Smooth muscle cell (in vitro differentiated cells): ENCODE results near the gene FYTTD1. TPM values are rescaled to one million over a fixed set of nuclear protein-coding genes. Genes with fewer than 3 reads are reported as not detected.
A peak's percentile ranks its signal among the peaks of the same experiment; 100 is the strongest.

ENCODE experiments used
- DNase-seq: peaks from one replicate; lab custom pipeline; 2025; ENCODE audit not compliant: unreplicated experiment; lab: John Stamatoyannopoulos, UW
- H2AFZ ChIP-seq: fragments of 200-600 bp; sonication (generic); 2 replicates; pipeline ENCODE4 v1.6.0; 2016; ENCODE audit warnings: antibody characterized with exemption, low read depth, mild to moderate bottlenecking
- H3F3A ChIP-seq: fragments of 200-600 bp; sonication (generic); 2 replicates; pipeline ENCODE4 v1.6.0; 2017; ENCODE audit warnings: antibody characterized with exemption, low read depth
- H3K27ac ChIP-seq: fragments of 200-600 bp; sonication (generic); 2 replicates; pipeline ENCODE4 v1.5.1; 2016; ENCODE audit warnings: low read depth, mild to moderate bottlenecking
- H3K27me3 ChIP-seq: fragments of 200-600 bp; sonication (generic); 2 replicates; pipeline ENCODE4 v1.6.1; 2016; ENCODE audit warnings: low read depth, mild to moderate bottlenecking
- H3K36me3 ChIP-seq: fragments of 200-600 bp; sonication (generic); 2 replicates; pipeline ENCODE4 v1.5.1; 2016; ENCODE audit warnings: low read depth
- H3K4me1 ChIP-seq: fragments of 200-600 bp; sonication (generic); 2 replicates; pipeline ENCODE4 v1.5.1; 2016; ENCODE audit warnings: low read depth
- H3K4me2 ChIP-seq: fragments of 200-600 bp; sonication (generic); 2 replicates; pipeline ENCODE4 v1.6.0; 2016; ENCODE audit warnings: mild to moderate bottlenecking
- H3K4me3 ChIP-seq: fragments of 200-600 bp; sonication (generic); 2 replicates; pipeline ENCODE4 v1.5.1; 2016; ENCODE audit warnings: mild to moderate bottlenecking
- H3K79me2 ChIP-seq: fragments of 200-600 bp; sonication (generic); 2 replicates; pipeline ENCODE4 v1.6.0; 2016; ENCODE audit warnings: low read depth, mild to moderate bottlenecking
- H3K9ac ChIP-seq: fragments of 200-600 bp; sonication (generic); 2 replicates; pipeline ENCODE4 v1.6.0; 2016; ENCODE audit warnings: low read depth
- H3K9me3 ChIP-seq: fragments of 200-600 bp; sonication (generic); replicated peaks from 2 replicates; pipeline ENCODE4 v1.5.1; 2016; ENCODE audit warnings: low read depth
- H4K20me1 ChIP-seq: fragments of 200-600 bp; sonication (generic); 2 replicates; pipeline ENCODE4 v1.6.0; 2016; ENCODE audit warnings: low read depth
- WGBS: methylation state at CpG from one replicate; pipeline ENCODE4 v1.1.7; 2016; ENCODE audit warnings: low lambda C conversion rate; 5-methylcytosine and 5-hydroxymethylcytosine counted together
- polyA plus RNA-seq: library from polyadenylated mRNA; unstranded; fragments of >200 nt; fragmentation: Nextera tagmentation; extraction: Ambion mirVana; gene quantifications from 2 replicates; pipeline ENCODE4 v1.2.1, GENCODE V29; 2016
- total RNA-seq: library from RNA; depleted of rRNA; stranded (reverse); fragments of >200 nt; gene quantifications from 2 replicates; pipeline ENCODE4 v1.2.3, GENCODE V29; 2014
- TF ChIP-seq, protein P1 (sequence below): fragments of 200-600 bp; sonication (generic); IDR thresholded peaks from 2 replicates; pipeline ENCODE4 v1.5.1; 2017; ENCODE audit warnings: borderline replicate concordance, mild to moderate bottlenecking, antibody characterized with exemption; ENCODE audit not compliant: insufficient read depth, poor library complexity, severe bottlenecking

The FYTTD1 gene
- total and polyA plus RNA-seq, 2 experiments from 2014 or later, result 32.7 to 33.2 TPM

DNA sequence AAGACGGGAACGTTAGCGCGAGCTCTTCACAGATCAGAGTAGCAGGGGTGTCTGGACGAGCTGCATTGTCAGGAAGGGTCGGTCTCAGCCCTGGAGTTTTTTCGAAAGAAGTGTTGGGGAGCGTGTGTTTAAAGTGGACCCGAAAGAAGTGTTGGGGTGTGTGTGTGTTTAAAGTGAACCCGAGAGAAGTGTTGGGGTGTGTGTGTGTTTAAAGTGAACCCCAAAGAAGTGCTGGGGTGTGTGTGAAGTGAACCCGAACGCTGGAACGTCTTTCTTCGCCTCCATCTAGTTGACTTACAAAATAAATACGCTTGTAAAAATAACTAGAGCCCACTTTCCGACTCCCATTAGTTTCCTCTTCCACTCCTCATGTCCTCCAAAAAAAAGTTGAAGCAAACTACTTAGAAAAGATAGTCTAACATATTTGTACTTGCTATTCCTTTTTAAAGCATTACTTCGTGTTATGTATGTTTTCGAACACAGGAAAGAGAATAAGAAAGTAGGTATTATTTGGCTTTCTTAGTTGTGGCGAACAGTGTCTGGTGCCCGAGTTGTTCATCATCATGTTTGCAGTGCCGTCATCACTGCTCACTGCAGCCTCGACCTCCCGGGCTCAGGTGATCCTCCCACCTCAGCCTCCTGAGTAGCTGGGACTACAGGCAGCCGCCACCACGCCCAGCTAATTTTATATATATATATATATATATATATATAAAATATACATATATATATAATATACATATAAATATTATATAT, 42.4 kb downstream of the FYTTD1 start:
- H3K79me2 ChIP-seq, result peaks cover 60% of the 10 kb centered on the region
- TF ChIP-seq, protein P1, sequence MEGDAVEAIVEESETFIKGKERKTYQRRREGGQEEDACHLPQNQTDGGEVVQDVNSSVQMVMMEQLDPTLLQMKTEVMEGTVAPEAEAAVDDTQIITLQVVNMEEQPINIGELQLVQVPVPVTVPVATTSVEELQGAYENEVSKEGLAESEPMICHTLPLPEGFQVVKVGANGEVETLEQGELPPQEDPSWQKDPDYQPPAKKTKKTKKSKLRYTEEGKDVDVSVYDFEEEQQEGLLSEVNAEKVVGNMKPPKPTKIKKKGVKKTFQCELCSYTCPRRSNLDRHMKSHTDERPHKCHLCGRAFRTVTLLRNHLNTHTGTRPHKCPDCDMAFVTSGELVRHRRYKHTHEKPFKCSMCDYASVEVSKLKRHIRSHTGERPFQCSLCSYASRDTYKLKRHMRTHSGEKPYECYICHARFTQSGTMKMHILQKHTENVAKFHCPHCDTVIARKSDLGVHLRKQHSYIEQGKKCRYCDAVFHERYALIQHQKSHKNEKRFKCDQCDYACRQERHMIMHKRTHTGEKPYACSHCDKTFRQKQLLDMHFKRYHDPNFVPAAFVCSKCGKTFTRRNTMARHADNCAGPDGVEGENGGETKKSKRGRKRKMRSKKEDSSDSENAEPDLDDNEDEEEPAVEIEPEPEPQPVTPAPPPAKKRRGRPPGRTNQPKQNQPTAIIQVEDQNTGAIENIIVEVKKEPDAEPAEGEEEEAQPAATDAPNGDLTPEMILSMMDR, result no peak
- H2AFZ ChIP-seq, result peak overlapping the region; percentile 94
- peak overlapping the region; percentile 87 for H3K4me2 ChIP-seq
- peak overlapping the region; percentile 97 for H3K27ac ChIP-seq
- WGBS, result 30% methylated on average over 25 of the region's 25 CpGs
- peak overlapping the region; percentile 99 for H3K9ac ChIP-seq
- peak overlapping the region; percentile 98 for H3K4me3 ChIP-seq
- no peaks in the 10 kb centered on the region for H3K36me3 ChIP-seq
- no peaks in the 10 kb centered on the region for H3K9me3 ChIP-seq
- H3K27me3 ChIP-seq, result no peaks in the 10 kb centered on the region
- peaks cover 21% of the 10 kb centered on the region for H3F3A ChIP-seq
- DNase-seq, result no peak
- H4K20me1 ChIP-seq, result peaks cover 46% of the 10 kb centered on the region
- peaks cover 7% of the 10 kb centered on the region for H3K4me1 ChIP-seq

DNA sequence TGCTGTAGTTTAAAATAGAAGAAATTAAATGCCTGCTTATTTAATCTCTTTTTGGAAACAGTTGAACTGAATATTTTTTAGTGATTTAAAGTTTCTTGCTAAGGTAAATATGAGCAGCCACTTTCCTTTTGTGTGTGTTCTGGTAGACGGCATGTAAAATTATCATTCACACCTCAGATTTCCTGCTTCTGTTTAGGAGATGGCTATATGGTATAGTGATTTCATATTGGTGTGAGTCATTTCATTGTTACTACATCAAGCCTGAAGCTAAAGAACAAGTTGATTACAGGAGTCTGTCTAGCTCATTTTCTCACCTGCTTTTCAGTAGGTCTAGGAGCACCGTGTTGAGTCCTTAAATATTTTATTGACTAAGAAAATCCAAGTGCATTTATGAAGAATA, 43.6 kb downstream of the FYTTD1 start:
- H3K4me3 ChIP-seq, result peak overlapping the region; percentile 98

DNA sequence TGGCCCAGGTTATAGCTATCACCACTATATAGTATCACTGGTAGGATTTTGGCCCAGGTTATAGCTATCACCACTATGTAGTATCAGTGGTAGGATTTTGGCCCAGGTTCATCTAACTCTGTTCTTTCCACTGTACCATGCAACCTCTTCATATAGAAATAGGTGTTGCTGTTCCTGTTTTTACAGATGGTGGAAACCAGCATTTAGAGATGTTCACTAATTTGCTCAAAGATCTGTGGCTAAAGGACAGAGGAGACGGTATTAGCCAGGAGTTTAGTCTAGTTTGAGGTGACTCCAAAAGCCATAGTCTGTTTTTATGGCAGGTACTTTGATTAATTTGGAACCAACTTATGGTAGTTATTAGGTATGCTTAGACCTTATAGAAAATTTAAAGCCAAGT, 44.4 kb downstream of the FYTTD1 start:
- Histone ChIP-seq H3K4me2 (no peak overlapping the region), H3K36me3 (no peaks in the 10 kb centered on the region), H3K9ac (no peak overlapping the region), H3K79me2 (peaks cover 80% of the 10 kb centered on the region), H3K4me1 (peaks cover 7% of the 10 kb centered on the region), H3K27me3 (no peaks in the 10 kb centered on the region), H3K4me3 (no peak overlapping the region), H3K9me3 (no peaks in the 10 kb centered on the region), H2AFZ (no peak overlapping the region), H4K20me1 (peaks cover 66% of the 10 kb centered on the region), H3K27ac (no peak overlapping the region), H3F3A (peaks cover 12% of the 10 kb centered on the region)
- TF ChIP-seq, protein P1, result no peak
- WGBS, result 97% methylated on average over 1 of the region's 1 CpG
- DNase-seq, result no peak

More for the DNA sequence above, 43.6 kb downstream of the FYTTD1 start:
- Histone ChIP-seq H3F3A (peaks cover 19% of the 10 kb centered on the region), H3K27me3 (no peaks in the 10 kb centered on the region), H3K79me2 (peaks cover 72% of the 10 kb centered on the region), H3K36me3 (no peaks in the 10 kb centered on the region), H3K9ac (no peak overlapping the region), H2AFZ (no peak overlapping the region), H3K4me1 (peaks cover 7% of the 10 kb centered on the region), H3K4me2 (peak overlapping the region; percentile 87), H3K9me3 (no peaks in the 10 kb centered on the region), H4K20me1 (peaks cover 57% of the 10 kb centered on the region), H3K27ac (peak overlapping the region; percentile 33)
- no peak for DNase-seq
- TF ChIP-seq, protein P1, result no peak
- 56% methylated on average over 2 of the region's 2 CpGs for WGBS

DNA sequence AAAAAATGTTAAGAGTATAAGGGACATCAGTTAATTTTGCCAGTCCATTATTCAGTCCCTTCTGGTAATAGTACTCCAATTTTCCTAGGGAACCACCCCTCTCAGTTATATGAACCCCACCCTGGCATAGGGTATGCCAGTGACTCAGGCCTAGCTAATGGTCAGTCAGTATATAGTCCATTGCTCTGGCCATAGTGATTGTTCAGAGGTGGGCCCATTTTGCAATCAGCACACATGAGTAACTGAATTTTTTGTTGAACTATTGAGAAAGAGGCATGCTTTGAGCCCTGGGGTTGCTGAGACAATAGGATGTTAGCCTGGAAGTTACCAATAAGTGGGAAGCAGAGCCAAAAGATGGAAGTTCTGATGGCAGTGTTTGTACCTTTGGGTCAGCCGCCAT, 45.5 kb downstream of the FYTTD1 start:
- Histone ChIP-seq H3K27ac (no peak overlapping the region), H3K79me2 (peaks cover 91% of the 10 kb centered on the region), H3F3A (peaks cover 3% of the 10 kb centered on the region), H2AFZ (no peak overlapping the region), H3K9me3 (no peaks in the 10 kb centered on the region), H3K36me3 (no peaks in the 10 kb centered on the region), H3K4me2 (no peak overlapping the region), H3K27me3 (no peaks in the 10 kb centered on the region), H3K4me1 (peaks cover 7% of the 10 kb centered on the region), H3K4me3 (no peak overlapping the region), H3K9ac (no peak overlapping the region), H4K20me1 (peaks cover 77% of the 10 kb centered on the region)
- DNase-seq, result no peak
- WGBS, result 100% methylated on average over 1 of the region's 1 CpG
- TF ChIP-seq, protein P1, result no peak
